NCI-H510A treated with DMSO at 0.1 percent for 48 hours (cell line): ENCODE data around the gene HNF1A.

Experiments used
- DNase-seq: peaks from one replicate; lab custom pipeline; 2025; lab: John Stamatoyannopoulos, UW

HNF1A gene

GRCh38 chr12:121050725-121051124 is 72.4 kb downstream of the HNF1A start:
- no peak for DNase-seq
